Ishikawa (cell line): ENCODE data around the gene C12orf57.

Experiments
- CREB1 ChIP-seq: IDR thresholded peaks from 2 replicates; pipeline ENCODE4 v1.6.1; 2012; ENCODE audit warnings: low read depth
- TF ChIP-seq, protein P1 (sequence below): IDR thresholded peaks from 2 replicates; pipeline ENCODE4 v1.6.1; 2012; ENCODE audit warnings: low read depth, mild to moderate bottlenecking

GRCh38 chr12:6942331-6942665 is 1.5 kb upstream of the C12orf57 start:
- TF ChIP-seq, protein P1, sequence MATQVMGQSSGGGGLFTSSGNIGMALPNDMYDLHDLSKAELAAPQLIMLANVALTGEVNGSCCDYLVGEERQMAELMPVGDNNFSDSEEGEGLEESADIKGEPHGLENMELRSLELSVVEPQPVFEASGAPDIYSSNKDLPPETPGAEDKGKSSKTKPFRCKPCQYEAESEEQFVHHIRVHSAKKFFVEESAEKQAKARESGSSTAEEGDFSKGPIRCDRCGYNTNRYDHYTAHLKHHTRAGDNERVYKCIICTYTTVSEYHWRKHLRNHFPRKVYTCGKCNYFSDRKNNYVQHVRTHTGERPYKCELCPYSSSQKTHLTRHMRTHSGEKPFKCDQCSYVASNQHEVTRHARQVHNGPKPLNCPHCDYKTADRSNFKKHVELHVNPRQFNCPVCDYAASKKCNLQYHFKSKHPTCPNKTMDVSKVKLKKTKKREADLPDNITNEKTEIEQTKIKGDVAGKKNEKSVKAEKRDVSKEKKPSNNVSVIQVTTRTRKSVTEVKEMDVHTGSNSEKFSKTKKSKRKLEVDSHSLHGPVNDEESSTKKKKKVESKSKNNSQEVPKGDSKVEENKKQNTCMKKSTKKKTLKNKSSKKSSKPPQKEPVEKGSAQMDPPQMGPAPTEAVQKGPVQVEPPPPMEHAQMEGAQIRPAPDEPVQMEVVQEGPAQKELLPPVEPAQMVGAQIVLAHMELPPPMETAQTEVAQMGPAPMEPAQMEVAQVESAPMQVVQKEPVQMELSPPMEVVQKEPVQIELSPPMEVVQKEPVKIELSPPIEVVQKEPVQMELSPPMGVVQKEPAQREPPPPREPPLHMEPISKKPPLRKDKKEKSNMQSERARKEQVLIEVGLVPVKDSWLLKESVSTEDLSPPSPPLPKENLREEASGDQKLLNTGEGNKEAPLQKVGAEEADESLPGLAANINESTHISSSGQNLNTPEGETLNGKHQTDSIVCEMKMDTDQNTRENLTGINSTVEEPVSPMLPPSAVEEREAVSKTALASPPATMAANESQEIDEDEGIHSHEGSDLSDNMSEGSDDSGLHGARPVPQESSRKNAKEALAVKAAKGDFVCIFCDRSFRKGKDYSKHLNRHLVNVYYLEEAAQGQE = no peak
- no peak for TF ChIP-seq CREB1
